H9 (cell line): ENCODE measurements around the gene POLK. TPM values are rescaled to one million over a fixed set of nuclear protein-coding genes. Genes with fewer than 3 reads are reported as not detected.

Experiments
- DNase-seq: peaks from one replicate; pipeline ENCODE4 v3.0.0-alpha.2; 2017
- H2AFZ ChIP-seq: one replicate; pipeline ENCODE4 v1.6.1; 2013; ENCODE audit warnings: mild to moderate bottlenecking, low read length, control low read depth, moderate library complexity
- H2AK5ac ChIP-seq: 2 replicates; pipeline ENCODE4 v1.6.1; 2013; ENCODE audit warnings: low read length, control low read depth, mixed read lengths; ENCODE audit not compliant: insufficient read length
- H2BK120ac ChIP-seq: one replicate; pipeline ENCODE4 v1.6.1; 2013; ENCODE audit warnings: low read depth, mild to moderate bottlenecking, low read length, control low read depth, inconsistent platforms; ENCODE audit not compliant: poor library complexity, severe bottlenecking
- H2BK12ac ChIP-seq: 2 replicates; pipeline ENCODE4 v1.6.1; 2013; ENCODE audit warnings: low read length, control low read depth, mixed read lengths, low read depth; ENCODE audit not compliant: insufficient read length
- H2BK15ac ChIP-seq: 2 replicates; pipeline ENCODE4 v1.6.1; 2013; ENCODE audit warnings: low read depth, low read length, control low read depth
- H2BK20ac ChIP-seq: one replicate; pipeline ENCODE4 v1.6.1; 2013; ENCODE audit warnings: low read depth, mild to moderate bottlenecking, low read length, control low read depth, inconsistent platforms; ENCODE audit not compliant: poor library complexity, severe bottlenecking
- H2BK5ac ChIP-seq: 2 replicates; pipeline ENCODE4 v1.6.1; 2013; ENCODE audit warnings: low read length, control low read depth, mixed read lengths; ENCODE audit not compliant: insufficient read length
- H3K14ac ChIP-seq: 2 replicates; pipeline ENCODE4 v1.6.1; 2013; ENCODE audit warnings: low read length, control low read depth; ENCODE audit not compliant: insufficient read depth
- H3K18ac ChIP-seq: 2 replicates; pipeline ENCODE4 v1.6.1; 2013; ENCODE audit warnings: low read depth, mild to moderate bottlenecking, mixed read lengths, low read length, control low read depth; ENCODE audit not compliant: insufficient read length
- H3K23ac ChIP-seq: 2 replicates; pipeline ENCODE4 v1.6.1; 2013; ENCODE audit warnings: low read length, control low read depth, mixed read lengths, low read depth; ENCODE audit not compliant: insufficient read length
- H3K23me2 ChIP-seq: 2 replicates; pipeline ENCODE4 v1.6.1; 2013; ENCODE audit warnings: low read depth, mild to moderate bottlenecking, mixed read lengths, low read length, control low read depth; ENCODE audit not compliant: insufficient read length, poor library complexity, severe bottlenecking
- H3K27ac ChIP-seq: 2 replicates; pipeline ENCODE4 v1.5.1; 2013; ENCODE audit warnings: low read length, control low read depth, mixed read lengths, low read depth; ENCODE audit not compliant: insufficient read length
- H3K27me3 ChIP-seq: 2 replicates; pipeline ENCODE4 v1.6.1; 2013; ENCODE audit warnings: low read length, control low read depth, inconsistent platforms; ENCODE audit not compliant: insufficient read depth
- H3K4ac ChIP-seq: 2 replicates; pipeline ENCODE4 v1.6.1; 2013; ENCODE audit warnings: low read depth, mild to moderate bottlenecking, control low read depth, inconsistent platforms, low read length, moderate library complexity
- H3K4me1 ChIP-seq: 2 replicates; pipeline ENCODE4 v1.6.1; 2013; ENCODE audit warnings: low read length, control low read depth, inconsistent platforms; ENCODE audit not compliant: insufficient read depth
- H3K4me2 ChIP-seq: 2 replicates; pipeline ENCODE4 v1.6.1; 2013; ENCODE audit warnings: low read length, control low read depth, mixed read lengths; ENCODE audit not compliant: insufficient read length, insufficient read depth
- H3K56ac ChIP-seq: 2 replicates; pipeline ENCODE4 v1.6.1; 2013; ENCODE audit warnings: low read depth, mild to moderate bottlenecking, mixed read lengths, low read length, control low read depth; ENCODE audit not compliant: insufficient read length
- H3K79me1 ChIP-seq: 2 replicates; pipeline ENCODE4 v1.6.1; 2013; ENCODE audit warnings: low read depth, mild to moderate bottlenecking, moderate library complexity, low read length, control low read depth, inconsistent platforms; ENCODE audit not compliant: insufficient read depth, poor library complexity, severe bottlenecking
- H3K79me2 ChIP-seq: 2 replicates; pipeline ENCODE4 v1.6.1; 2013; ENCODE audit warnings: low read length, control low read depth, inconsistent platforms; ENCODE audit not compliant: insufficient read depth
- H3K9ac ChIP-seq: 2 replicates; pipeline ENCODE4 v1.6.1; 2013; ENCODE audit warnings: low read length, control low read depth, mixed read lengths; ENCODE audit not compliant: insufficient read length; ENCODE audit errors: extremely low read depth
- H3K9me3 ChIP-seq: one replicate; pipeline ENCODE4 v1.6.1; 2013; ENCODE audit warnings: low read depth, low read length, inconsistent platforms; ENCODE audit not compliant: control insufficient read depth
- H3T11ph ChIP-seq: one replicate; pipeline ENCODE4 v1.6.1; 2013; ENCODE audit warnings: mild to moderate bottlenecking, low read length, control low read depth, inconsistent platforms
- H4K20me1 ChIP-seq: one replicate; pipeline ENCODE4 v1.6.1; 2013; ENCODE audit not compliant: control insufficient read depth, insufficient read length, insufficient read depth
- H4K5ac ChIP-seq: 2 replicates; pipeline ENCODE4 v1.6.1; 2013; ENCODE audit warnings: low read depth, mild to moderate bottlenecking, mixed read lengths, low read length, control low read depth; ENCODE audit not compliant: insufficient read length
- H4K8ac ChIP-seq: replicated peaks from 2 replicates; pipeline ENCODE4 v1.6.1; 2013; ENCODE audit warnings: low read length, control low read depth, mixed read lengths, low read depth; ENCODE audit not compliant: insufficient read length
- H4K91ac ChIP-seq: 2 replicates; pipeline ENCODE4 v1.6.1; 2013; ENCODE audit warnings: low read depth, mild to moderate bottlenecking, moderate library complexity, mixed read lengths, low read length, control low read depth; ENCODE audit not compliant: insufficient read length
- H3K27ac Mint-ChIP-seq, 3 experiments: 2 replicates in 2 of 3; 3 replicates in 1 of 3; pipeline ENCODE4 v1.8.0; 2020 to 2021; ENCODE audit warnings: mixed read lengths in 3 of 3, mild to moderate bottlenecking in 1 of 3, moderate library complexity in 1 of 3
- H3K27me3 Mint-ChIP-seq: 2 replicates; pipeline ENCODE4 v1.8.0; 2021; ENCODE audit warnings: low read depth, mild to moderate bottlenecking, moderate library complexity, mixed read lengths
- H3K36me3 Mint-ChIP-seq, 3 experiments: 2 replicates in 2 of 3; 3 replicates in 1 of 3; pipeline ENCODE4 v1.8.0; 2020 to 2021; ENCODE audit warnings: low read depth in 3 of 3, mixed read lengths in 3 of 3; ENCODE audit not compliant: insufficient read depth in 1 of 3
- H3K4me1 Mint-ChIP-seq, 2 experiments: 2 replicates each; pipeline ENCODE4 v1.8.0; 2020; ENCODE audit warnings: mixed read lengths in 2 of 2
- H3K4me3 Mint-ChIP-seq, 2 experiments: 2 replicates in 1 of 2; 3 replicates in 1 of 2; pipeline ENCODE4 v1.8.0; 2020 to 2021; ENCODE audit warnings: mild to moderate bottlenecking in 2 of 2, mixed read lengths in 2 of 2, moderate library complexity in 1 of 2
- H3K9me3 Mint-ChIP-seq, 2 experiments: 2 replicates in 1 of 2; 3 replicates in 1 of 2; pipeline ENCODE4 v1.8.0; 2020; ENCODE audit warnings: mild to moderate bottlenecking in 2 of 2, mixed read lengths in 2 of 2, moderate library complexity in 1 of 2
- WGBS: extraction: QIAGEN DNeasy Blood & Tissue Kit; methylation state at CpG from one replicate; pipeline ENCODE4 v1.1.7; 2013; ENCODE audit warnings: missing lambda C conversion rate, low lambda C conversion rate, mixed read lengths; ENCODE audit not compliant: insufficient read length; ENCODE audit errors: extremely low coverage; 5-methylcytosine and 5-hydroxymethylcytosine counted together
- total RNA-seq: library from RNA; stranded (reverse); gene quantifications from 2 replicates; pipeline ENCODE4 v1.2.1, GENCODE V29; 2021
- TF ChIP-seq, protein P1 (sequence below): fragments of 200-600 bp; sonication (generic); conservative IDR thresholded peaks from 3 replicates; pipeline ENCODE4 v1.8.0; 2021; ENCODE audit warnings: antibody characterized with exemption, mild to moderate bottlenecking

The POLK gene
- total RNA-seq, 1 experiment from 2014 or later, result 7.6 TPM

DNA sequence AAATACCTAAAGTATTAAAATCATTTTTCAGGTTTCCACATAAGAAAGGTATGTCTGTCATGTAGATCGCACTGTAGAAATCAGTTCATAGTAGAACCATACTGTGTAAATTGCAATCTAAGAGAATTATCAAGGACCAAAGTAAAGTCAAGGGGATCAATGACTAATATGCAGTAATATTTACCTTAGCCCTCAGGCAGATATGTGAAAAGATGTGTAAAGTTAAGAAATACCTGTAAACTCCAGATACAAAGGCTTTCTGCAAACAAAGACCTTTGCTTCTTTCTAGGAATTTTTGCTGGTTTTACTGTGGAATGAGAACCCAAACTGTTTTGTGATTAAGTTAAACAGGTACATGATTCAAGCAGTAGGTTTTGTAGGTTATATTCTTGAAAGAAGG lies 11.6 kb downstream of the POLK start:
- peaks cover 2% of the 10 kb centered on the region; the same call in 1 of the 2 replicates for H3K79me2 ChIP-seq
- Mint-ChIP-seq H3K9me3 (peaks cover 12 to 15% of the 10 kb centered on the region in 2 experiments), H3K4me3 (no peak overlapping the region), H3K27ac (0 out of 7 replicates have a peak overlapping the region, but pooled peaks of 1 of the 3 experiments have one; percentile 31), H3K4me1 (no peaks in the 10 kb centered on the region; a peak in 2 of 4 replicates), H3K36me3 (peaks cover 15 to 20% (median 17%) of the 10 kb centered on the region in 3 experiments), H3K27me3 (no peaks in the 10 kb centered on the region)
- TF ChIP-seq, protein P1, sequence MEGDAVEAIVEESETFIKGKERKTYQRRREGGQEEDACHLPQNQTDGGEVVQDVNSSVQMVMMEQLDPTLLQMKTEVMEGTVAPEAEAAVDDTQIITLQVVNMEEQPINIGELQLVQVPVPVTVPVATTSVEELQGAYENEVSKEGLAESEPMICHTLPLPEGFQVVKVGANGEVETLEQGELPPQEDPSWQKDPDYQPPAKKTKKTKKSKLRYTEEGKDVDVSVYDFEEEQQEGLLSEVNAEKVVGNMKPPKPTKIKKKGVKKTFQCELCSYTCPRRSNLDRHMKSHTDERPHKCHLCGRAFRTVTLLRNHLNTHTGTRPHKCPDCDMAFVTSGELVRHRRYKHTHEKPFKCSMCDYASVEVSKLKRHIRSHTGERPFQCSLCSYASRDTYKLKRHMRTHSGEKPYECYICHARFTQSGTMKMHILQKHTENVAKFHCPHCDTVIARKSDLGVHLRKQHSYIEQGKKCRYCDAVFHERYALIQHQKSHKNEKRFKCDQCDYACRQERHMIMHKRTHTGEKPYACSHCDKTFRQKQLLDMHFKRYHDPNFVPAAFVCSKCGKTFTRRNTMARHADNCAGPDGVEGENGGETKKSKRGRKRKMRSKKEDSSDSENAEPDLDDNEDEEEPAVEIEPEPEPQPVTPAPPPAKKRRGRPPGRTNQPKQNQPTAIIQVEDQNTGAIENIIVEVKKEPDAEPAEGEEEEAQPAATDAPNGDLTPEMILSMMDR, result no peak
- H3K4me1 ChIP-seq, result no peaks in the 10 kb centered on the region
- no peaks in the 10 kb centered on the region for H3K9me3 ChIP-seq
- H3T11ph ChIP-seq, result no peak overlapping the region
- no peak overlapping the region for H3K9ac ChIP-seq
- no peak overlapping the region for H3K4ac ChIP-seq
- H4K5ac ChIP-seq, result no peak overlapping the region
- H4K20me1 ChIP-seq, result no peaks in the 10 kb centered on the region
- H3K18ac ChIP-seq, result no peak overlapping the region
- H3K56ac ChIP-seq, result no peak overlapping the region
- no peak overlapping the region for H3K14ac ChIP-seq
- no peak overlapping the region for H2AFZ ChIP-seq
- H2BK15ac ChIP-seq, result no peak overlapping the region
- H3K23ac ChIP-seq, result no peak overlapping the region
- H3K23me2 ChIP-seq, result no peaks in the 10 kb centered on the region
- DNase-seq, result no peak
- no peaks in the 10 kb centered on the region for H3K27me3 ChIP-seq
- no peak overlapping the region for H4K91ac ChIP-seq
- H2BK12ac ChIP-seq, result no peak overlapping the region
- H2AK5ac ChIP-seq, result no peak overlapping the region
- H2BK20ac ChIP-seq, result no peak overlapping the region
- no peak overlapping the region for H4K8ac ChIP-seq
- no peak overlapping the region for H2BK5ac ChIP-seq
- no peak overlapping the region for H2BK120ac ChIP-seq
- H3K79me1 ChIP-seq, result peaks cover 6% of the 10 kb centered on the region
- H3K4me2 ChIP-seq, result no peak overlapping the region
- no CpG with 5 or more reads among the region's 1 CpG for WGBS
- H3K27ac ChIP-seq, result no peak overlapping the region
